Kidney capillary endothelial cell (primary cell): ENCODE data around the gene MARCHF5.

Experiments used
- DNase-seq: peaks from one replicate; pipeline ENCODE4 v3.0.0-alpha.2; 2018; ENCODE audit warnings: low spot score

Gene MARCHF5

GRCh38 chr10:92290837-92291615, at the start of gene MARCHF5, which contains the start of gene CPEB3:
Gene MARCHF5, plus strand, starts transcription at chr10:92291167. Its CDS starts 328 bp downstream, at chr10:92291495.
Gene CPEB3, minus strand, starts transcription at chr10:92291078. Its CDS starts 50,728 bp downstream, at chr10:92240350.
- DNase-seq = peak; percentile 95

DNA sequence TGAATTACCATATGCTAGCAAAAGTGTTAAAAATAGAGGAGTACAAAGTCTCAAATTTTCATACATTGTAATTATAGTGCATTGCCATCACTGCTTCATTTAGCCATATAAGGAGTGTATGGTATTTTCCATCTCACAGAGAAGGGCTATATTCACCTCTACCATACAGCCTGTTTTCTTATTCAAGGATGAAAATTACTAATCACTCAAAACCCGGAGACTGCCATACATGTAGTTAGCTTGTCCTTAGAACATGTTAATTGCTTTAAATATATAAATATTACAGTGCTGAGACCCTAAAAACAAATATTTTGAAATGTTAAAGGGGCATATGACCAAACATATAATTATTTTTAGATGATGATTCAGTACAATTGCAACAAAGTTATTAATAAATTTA, 49.5 kb upstream of the MARCHF5 start:
- DNase-seq = no peak

- DNase-seq = no peak
Observed at GRCh38 chr10:92242380-92242779, 48.6 kb upstream of the MARCHF5 start.

DNA sequence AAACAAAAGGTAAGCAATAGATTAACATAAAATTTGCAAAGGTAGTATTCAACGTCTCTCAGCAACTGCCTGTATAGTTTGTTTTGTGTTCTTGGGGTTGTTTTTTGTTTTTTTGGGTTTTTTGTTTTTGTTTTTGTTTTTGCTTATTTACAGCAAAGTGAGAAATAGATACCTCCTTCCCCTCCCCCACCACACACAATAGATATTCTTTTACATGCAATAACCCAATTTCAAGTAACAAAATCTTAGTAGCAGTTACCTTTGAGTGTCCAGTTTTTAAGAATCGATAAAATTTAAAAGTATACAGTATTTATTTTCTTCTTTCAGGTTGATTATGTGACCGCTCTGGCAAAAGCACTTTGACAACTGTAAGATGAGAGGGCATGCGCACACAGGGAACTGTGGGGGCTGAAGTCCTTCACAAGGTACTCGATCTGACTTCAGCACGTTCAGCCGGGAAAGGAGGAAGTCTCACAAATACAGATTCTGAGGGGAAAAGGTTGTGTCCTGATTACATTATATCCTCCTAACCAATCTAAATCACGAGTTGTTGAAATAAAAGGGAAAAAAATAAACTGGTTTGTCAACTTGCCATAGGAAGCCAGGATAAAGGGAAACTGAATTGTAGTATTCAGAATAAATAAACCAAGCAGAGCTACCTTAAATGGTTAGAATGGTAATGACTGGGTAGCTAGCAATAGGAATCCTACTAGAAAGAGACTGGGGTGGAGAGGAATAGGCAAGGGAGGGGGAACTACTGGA, 47.9 kb upstream of the MARCHF5 start:
- peak; percentile 64 for DNase-seq

- no peak for DNase-seq
Observed at GRCh38 chr10:92244796-92245195, 46.2 kb upstream of the MARCHF5 start.

DNA sequence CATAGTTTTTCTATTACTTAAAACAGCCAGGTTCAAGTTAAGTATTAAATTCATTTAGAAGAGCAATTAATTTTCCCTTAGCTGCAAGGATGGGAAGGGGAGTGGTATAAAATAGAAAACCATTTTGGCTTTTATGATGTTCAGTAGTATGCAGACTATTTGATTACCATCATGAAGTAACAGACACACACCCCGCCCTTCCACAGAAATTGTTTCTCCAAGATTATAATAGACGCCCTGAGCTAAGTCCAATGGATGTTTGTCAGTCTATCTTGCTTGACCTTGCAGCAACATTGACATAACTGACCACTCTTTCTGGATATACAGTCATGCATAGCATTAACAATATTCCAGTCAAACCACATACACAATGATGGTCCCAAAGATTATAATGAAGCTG, 42.4 kb upstream of the MARCHF5 start:
- DNase-seq = no peak

DNA sequence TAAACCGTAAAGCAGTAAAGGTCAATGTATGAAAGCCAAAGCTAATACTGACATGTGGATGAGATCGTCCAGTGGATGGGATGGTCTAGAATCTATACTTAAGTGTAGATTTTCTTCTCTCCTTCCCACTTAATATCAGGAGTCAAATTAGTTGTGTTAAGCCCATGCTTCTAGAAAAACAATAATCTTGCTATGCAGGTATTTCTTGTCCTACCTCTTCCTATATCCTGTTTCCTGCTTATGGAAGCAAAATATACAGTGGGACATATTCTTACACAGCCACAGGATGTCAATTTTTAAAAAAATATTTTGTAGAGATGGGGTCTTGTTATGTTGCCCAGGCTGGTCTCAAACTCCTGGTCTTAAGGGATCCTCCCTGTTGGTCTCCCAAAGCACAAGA, 27.6 kb upstream of the MARCHF5 start:
- no peak for DNase-seq

DNA sequence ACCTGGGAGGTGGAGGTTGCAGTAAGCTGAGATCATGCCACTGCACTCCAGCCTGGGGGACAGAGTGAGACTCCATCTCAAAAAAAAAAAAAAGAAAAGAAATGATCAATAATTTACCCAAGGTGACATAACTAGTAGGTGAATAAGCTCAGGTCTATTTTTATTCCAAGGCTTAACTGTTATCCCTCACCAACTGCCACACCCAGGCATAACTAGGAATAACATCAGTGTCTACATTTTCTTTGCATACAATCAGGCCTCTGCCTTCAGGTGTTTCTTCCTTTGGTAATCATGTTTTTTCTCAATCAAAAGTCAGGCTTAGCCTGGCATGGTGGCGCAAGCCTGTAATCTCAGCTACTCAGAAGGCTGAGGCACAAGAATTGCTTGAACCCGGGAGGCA, 26.7 kb upstream of the MARCHF5 start:
- DNase-seq = no peak

- no peak for DNase-seq
Observed at GRCh38 chr10:92265687-92266258, 25.2 kb upstream of the MARCHF5 start.

- DNase-seq = no peak
Observed at GRCh38 chr10:92267343-92267742, 23.6 kb upstream of the MARCHF5 start.

GRCh38 chr10:92268748-92269147, 22.2 kb upstream of the MARCHF5 start:
- no peak for DNase-seq

DNA sequence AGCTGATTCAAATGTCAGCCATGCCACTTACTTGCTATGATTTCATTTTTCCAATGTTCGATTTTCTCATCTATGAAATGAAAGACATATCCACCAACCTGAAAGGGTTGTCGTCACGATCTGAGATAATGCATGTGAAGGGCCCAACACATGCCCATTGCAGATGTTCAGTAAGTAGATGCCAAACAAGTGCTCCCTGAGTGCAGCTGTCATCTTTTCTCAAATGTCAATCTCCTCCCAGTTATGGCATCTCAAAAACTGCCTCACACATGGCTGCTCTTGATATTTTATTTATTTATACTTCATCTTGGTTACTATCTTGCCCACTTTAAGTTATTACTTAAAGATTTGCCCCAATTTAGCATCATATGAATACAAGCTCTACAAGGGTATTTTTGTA, 16.9 kb upstream of the MARCHF5 start:
- no peak for DNase-seq

GRCh38 chr10:92278996-92279696, 11.8 kb upstream of the MARCHF5 start:
- DNase-seq = no peak

GRCh38 chr10:92284112-92284704, 6.8 kb upstream of the MARCHF5 start:
- DNase-seq = no peak

DNA sequence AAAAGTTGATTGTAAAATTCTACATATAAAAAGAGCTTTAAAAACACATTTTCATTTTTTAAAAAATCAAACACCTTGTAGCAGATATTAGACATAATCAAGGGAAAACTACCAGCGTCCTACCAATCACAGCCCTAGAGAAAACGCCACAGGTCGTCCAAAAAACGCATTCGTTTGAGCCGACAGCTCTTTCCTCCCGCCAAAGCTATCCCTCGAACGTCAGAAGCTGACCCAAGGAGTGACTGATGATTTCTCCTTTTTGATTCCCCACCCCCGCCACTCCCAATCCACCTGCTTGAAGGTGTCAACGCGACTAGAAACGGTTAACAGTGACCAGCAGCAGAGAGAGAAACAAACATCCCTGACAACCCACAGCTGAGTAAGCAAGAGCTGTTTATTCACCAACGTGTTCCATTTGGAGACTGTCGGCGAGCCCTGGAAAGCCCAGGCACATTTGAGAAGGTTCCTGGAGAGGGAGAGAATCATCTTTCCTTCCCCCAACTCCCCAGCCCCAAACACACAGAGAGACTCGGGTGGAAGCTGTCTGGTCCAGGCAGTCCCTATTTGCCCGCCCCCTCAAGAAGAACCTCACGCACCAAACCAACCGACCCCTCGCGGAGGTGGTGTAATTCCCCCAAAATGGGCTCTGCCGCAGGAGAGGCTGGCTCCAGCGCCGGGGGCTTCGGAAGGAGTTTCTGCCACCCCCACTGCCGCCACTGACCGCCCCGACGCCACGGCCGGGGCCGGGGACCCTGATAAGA, 711 bp upstream of the MARCHF5 start:
- peak; percentile 33 for DNase-seq

DNA sequence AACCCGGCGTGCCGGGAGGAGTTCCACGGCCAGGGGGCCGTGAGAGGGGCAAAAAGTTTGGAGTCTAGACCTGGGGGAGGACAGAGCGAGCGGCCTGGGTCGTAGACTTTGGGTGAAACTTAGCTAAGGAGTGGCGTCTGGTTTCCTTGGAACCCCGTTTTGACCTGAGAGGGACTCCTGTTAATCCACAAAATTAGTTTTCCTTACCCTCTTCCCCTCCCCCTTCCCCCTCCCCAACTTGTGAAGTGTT, 574 bp downstream of the MARCHF5 start:
- DNase-seq = peak; percentile 16

DNA sequence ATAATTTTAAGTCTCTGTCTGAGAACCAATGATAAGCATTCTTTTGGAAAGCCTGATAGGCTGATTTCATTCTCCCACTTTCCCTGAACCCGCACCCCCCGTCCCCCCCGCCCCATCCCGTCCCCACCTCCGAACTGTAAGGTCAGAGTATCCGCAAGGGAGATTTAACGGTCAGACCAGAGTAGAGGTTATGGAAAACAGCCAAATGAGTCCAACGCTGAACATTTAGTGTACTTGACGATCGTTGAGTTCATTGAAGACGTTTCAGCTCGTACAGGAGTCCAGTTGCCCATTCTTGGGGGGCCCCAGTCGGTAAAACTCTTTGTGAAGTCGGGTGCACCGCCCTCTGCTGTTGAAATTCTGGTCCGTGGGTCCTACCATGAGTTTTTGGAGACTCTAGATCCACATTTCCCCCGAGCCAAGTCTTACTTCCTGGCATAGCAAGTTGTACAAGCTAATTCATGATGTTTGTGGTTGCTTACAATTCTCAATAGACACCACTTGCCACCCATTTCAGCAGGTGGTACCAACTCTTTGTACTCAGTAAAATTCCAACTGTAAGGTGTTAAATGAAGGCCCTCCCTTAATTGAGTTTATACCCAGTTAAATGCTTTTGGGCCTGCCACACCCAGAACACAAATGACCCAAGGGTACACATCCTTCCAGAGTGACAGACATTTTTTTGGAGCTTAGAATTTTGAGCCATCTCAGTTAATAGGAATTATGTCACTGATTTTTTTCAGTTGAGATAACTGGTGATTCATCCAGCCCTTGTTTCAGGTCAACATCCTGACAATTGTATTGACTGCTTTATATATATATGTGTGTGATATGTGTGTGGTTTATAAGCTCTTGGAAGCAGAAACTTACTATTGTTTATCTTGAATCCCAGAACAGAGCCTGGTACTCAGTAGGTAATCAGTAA, 1.2 kb downstream of the MARCHF5 start:
- DNase-seq = peak; percentile 49

GRCh38 chr10:92298487-92298886, 7.5 kb downstream of the MARCHF5 start:
- no peak for DNase-seq

DNA sequence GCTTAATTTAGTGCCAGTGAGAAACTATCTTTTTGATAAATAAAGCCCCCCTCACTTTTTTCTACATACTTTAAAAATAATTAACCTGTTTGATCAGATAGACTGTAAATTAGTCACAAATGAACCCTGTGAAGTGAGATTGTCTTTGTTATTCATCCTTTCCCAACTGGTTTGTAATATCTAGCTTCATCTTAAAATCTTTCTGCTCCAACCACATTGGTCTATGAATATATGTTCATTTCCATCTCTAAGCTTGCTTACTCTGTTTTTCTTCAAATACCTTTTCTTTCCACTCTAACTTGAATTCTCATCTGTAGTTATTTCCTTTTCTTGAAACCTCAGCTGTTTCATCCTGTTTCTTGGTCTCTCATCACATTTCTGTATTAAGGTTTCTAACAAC, 12.1 kb downstream of the MARCHF5 start:
- DNase-seq = no peak

DNA sequence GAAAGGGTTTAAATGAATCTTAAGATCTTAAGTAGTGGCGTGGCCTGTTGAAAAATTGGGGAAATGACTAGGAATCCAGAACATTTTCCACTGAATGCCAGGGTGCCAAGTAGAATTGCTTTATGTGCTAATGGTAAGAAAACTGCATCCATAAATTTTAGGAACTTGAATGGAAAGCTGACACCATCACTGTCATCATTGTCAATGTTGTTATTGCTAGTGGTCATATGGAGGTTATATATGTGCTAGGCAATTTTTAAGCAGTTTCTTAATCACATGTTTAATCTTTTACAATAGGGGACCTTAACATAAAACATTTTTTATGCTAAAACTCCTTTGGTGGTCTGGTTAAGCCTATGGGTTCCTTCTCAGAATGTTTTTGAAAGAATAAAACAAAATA, 13.1 kb downstream of the MARCHF5 start:
- DNase-seq = no peak
